ENCODE measurements around the gene HEPH. TPM values are rescaled to one million over a fixed set of nuclear protein-coding genes. Genes with fewer than 3 reads are reported as not detected.
"Not testable (repeated sequence)": the region's sequence is repeated elsewhere in the genome, so short reads cannot be mapped to it uniquely, and the experiment has no call there.

HEPH gene, protein sequence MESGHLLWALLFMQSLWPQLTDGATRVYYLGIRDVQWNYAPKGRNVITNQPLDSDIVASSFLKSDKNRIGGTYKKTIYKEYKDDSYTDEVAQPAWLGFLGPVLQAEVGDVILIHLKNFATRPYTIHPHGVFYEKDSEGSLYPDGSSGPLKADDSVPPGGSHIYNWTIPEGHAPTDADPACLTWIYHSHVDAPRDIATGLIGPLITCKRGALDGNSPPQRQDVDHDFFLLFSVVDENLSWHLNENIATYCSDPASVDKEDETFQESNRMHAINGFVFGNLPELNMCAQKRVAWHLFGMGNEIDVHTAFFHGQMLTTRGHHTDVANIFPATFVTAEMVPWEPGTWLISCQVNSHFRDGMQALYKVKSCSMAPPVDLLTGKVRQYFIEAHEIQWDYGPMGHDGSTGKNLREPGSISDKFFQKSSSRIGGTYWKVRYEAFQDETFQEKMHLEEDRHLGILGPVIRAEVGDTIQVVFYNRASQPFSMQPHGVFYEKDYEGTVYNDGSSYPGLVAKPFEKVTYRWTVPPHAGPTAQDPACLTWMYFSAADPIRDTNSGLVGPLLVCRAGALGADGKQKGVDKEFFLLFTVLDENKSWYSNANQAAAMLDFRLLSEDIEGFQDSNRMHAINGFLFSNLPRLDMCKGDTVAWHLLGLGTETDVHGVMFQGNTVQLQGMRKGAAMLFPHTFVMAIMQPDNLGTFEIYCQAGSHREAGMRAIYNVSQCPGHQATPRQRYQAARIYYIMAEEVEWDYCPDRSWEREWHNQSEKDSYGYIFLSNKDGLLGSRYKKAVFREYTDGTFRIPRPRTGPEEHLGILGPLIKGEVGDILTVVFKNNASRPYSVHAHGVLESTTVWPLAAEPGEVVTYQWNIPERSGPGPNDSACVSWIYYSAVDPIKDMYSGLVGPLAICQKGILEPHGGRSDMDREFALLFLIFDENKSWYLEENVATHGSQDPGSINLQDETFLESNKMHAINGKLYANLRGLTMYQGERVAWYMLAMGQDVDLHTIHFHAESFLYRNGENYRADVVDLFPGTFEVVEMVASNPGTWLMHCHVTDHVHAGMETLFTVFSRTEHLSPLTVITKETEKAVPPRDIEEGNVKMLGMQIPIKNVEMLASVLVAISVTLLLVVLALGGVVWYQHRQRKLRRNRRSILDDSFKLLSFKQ
- total RNA-seq = not detected
- not detected for polyA plus RNA-seq

GRCh38 chrX:66163849-66164411 is at the start of gene HEPH:
TSS of gene HEPH (plus strand) at chrX:66164247. CDS start at chrX:66170571, 6,324 bp downstream.
- DNase-seq = no peak
- Mint-ChIP-seq H3K27ac (no peak within 1 kb of the TSS), H3K27me3 (no peaks in the 10 kb centered on the region), H3K36me3 (no peaks in the 10 kb centered on the region), H3K9me3 (no peaks in the 10 kb centered on the region), H3K4me1 (no peaks in the 10 kb centered on the region), H3K4me3 (no peak within 1 kb of the TSS)
- intact Hi-C loops (cut with micrococcal nuclease) = no loop called here
- H3K9me3 ChIP-seq (ENCODE audit: control insufficient read depth in 1 of 2, low read length in 2 of 2) = no peaks in the 10 kb centered on the region
- CTCF ChIA-PET (ENCODE audit: partially characterized antibody) = no interaction called here
- H3K4me3 ChIP-seq (ENCODE audit: low read length in 2 of 2) = no peak within 1 kb of the TSS
- no peaks in the 10 kb centered on the region for H3K4me1 ChIP-seq (ENCODE audit: insufficient read depth, low read length)
- H3K36me3 ChIP-seq (ENCODE audit: insufficient read depth, low read length) = no peaks in the 10 kb centered on the region
- no peak within 1 kb of the TSS for H3K27ac ChIP-seq (ENCODE audit: low read depth, low read length)
- POLR2A ChIA-PET (ENCODE audit: partially characterized antibody) = no interaction called here
- no peaks in the 10 kb centered on the region for H3K27me3 ChIP-seq (ENCODE audit: insufficient read depth, low read length)

GRCh38 chrX:66118722-66119121 is 45.3 kb upstream of the HEPH start:
- H3K36me3 ChIP-seq (ENCODE audit: insufficient read depth, low read length); CTCF ChIA-PET (ENCODE audit: partially characterized antibody); H3K4me1 Mint-ChIP-seq; H3K36me3 Mint-ChIP-seq; H3K27me3 ChIP-seq (ENCODE audit: insufficient read depth, low read length); H3K4me3 Mint-ChIP-seq; H3K4me1 ChIP-seq (ENCODE audit: insufficient read depth, low read length); intact Hi-C loops (cut with micrococcal nuclease); H3K4me3 ChIP-seq (ENCODE audit: low read length in 2 of 2); H3K27ac ChIP-seq (ENCODE audit: low read depth, low read length); H3K9me3 Mint-ChIP-seq; H3K27me3 Mint-ChIP-seq; H3K9me3 ChIP-seq (ENCODE audit: control insufficient read depth in 1 of 2, low read length in 2 of 2); DNase-seq; POLR2A ChIA-PET (ENCODE audit: partially characterized antibody); H3K27ac Mint-ChIP-seq: not testable (repeated sequence)

DNA sequence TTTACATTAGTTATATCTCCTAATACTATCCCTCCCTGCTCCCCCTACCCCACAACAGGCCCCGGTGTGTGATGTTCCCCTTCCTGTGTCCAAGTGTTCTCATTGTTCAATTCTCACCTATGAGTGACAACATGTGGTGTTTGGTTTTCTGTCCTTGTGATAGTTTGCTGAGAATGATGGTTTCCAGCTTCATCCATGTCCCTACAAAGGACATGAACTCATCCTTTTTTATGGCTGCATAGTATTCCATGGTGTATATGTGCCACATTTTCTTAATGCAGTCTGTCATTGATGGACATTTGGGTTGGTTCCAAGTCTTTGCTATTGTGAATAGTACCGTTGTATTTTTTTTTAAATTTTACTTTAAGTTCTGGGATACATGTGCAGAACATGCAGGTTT is 42.7 kb upstream of the HEPH start:
- H3K4me1 ChIP-seq (ENCODE audit: insufficient read depth, low read length); H3K36me3 ChIP-seq (ENCODE audit: insufficient read depth, low read length); H3K27me3 ChIP-seq (ENCODE audit: insufficient read depth, low read length); DNase-seq; CTCF ChIA-PET (ENCODE audit: partially characterized antibody); H3K36me3 Mint-ChIP-seq; intact Hi-C loops (cut with micrococcal nuclease); POLR2A ChIA-PET (ENCODE audit: partially characterized antibody); H3K27me3 Mint-ChIP-seq; H3K27ac ChIP-seq (ENCODE audit: low read depth, low read length); H3K4me1 Mint-ChIP-seq; H3K27ac Mint-ChIP-seq; H3K4me3 Mint-ChIP-seq; H3K4me3 ChIP-seq (ENCODE audit: low read length in 2 of 2); H3K9me3 ChIP-seq (ENCODE audit: control insufficient read depth in 1 of 2, low read length in 2 of 2): not testable (repeated sequence)
- peaks cover 2 to 15% (median 9%) of the 10 kb centered on the region in 8 donors for H3K9me3 Mint-ChIP-seq

DNA sequence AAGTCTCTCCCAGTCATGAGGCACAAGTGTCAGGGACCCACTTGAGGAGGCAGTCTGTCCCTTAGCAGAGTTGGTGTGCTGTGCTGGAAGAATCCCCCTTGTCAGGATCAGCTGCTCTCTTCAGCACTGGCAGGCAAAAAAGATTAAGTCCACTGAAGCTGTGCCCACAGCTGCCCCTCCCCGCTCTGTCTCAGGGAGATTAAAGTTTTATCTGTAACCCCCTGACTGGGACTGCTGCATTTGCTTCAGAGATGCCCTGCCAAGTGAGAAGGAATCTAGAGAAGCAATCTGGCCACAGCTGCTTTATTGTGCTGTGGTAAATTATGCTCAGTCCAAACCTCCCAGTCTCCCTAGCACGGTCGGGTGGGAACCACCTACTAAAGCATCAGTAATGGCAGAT is 37.4 kb upstream of the HEPH start:
- no peak for DNase-seq
- ChIA-PET CTCF (ENCODE audit: partially characterized antibody) (no interaction called here), POLR2A (ENCODE audit: partially characterized antibody) (no interaction called here)
- intact Hi-C loops (cut with micrococcal nuclease) = no loop called here
- Mint-ChIP-seq H3K27me3 (no peaks in the 10 kb centered on the region), H3K27ac (no peak overlapping the region), H3K4me3 (no peak overlapping the region), H3K4me1 (no peaks in the 10 kb centered on the region), H3K36me3 (no peaks in the 10 kb centered on the region), H3K9me3 (peaks cover 2 to 10% (median 5%) of the 10 kb centered on the region in 8 donors)
- Histone ChIP-seq H3K27ac (ENCODE audit: low read depth, low read length) (no peak overlapping the region), H3K4me1 (ENCODE audit: insufficient read depth, low read length) (no peaks in the 10 kb centered on the region), H3K9me3 (ENCODE audit: control insufficient read depth in 1 of 2, low read length in 2 of 2) (no peaks in the 10 kb centered on the region), H3K4me3 (ENCODE audit: low read length in 2 of 2) (no peak overlapping the region), H3K27me3 (ENCODE audit: insufficient read depth, low read length) (no peaks in the 10 kb centered on the region), H3K36me3 (ENCODE audit: insufficient read depth, low read length) (no peaks in the 10 kb centered on the region)

DNA sequence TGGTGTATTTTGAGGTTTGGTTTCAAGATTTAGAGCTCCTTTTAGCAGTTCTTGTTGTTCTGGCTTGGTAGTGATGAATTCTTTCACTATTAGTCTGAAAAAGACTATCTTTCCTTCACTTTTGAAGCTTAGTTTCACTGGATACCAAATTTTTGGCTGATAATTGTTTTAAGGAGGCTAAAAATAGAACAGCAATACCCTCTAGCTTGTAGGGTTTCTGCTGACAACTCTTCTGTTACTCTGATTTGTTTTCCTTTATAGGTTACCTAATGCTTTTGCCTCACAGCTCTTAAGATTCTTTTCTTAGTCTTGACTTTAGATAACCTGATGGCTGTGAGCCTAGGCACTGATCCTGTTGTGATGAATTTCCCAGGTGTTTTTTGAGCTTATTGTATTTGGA is 33.6 kb upstream of the HEPH start:
- H3K36me3 Mint-ChIP-seq = no peaks in the 10 kb centered on the region
- Histone ChIP-seq H3K9me3 (ENCODE audit: control insufficient read depth in 1 of 2, low read length in 2 of 2) (no peaks in the 10 kb centered on the region), H3K27me3 (ENCODE audit: insufficient read depth, low read length) (no peaks in the 10 kb centered on the region), H3K36me3 (ENCODE audit: insufficient read depth, low read length) (no peaks in the 10 kb centered on the region), H3K27ac (ENCODE audit: low read depth, low read length) (no peak overlapping the region), H3K4me3 (ENCODE audit: low read length in 2 of 2) (no peak overlapping the region), H3K4me1 (ENCODE audit: insufficient read depth, low read length) (no peaks in the 10 kb centered on the region)
- H3K9me3 Mint-ChIP-seq = peaks cover 0 to 2% (median 0%) of the 10 kb centered on the region in 8 donors
- no peaks in the 10 kb centered on the region for H3K27me3 Mint-ChIP-seq
- intact Hi-C loops (cut with micrococcal nuclease) = no loop called here
- ChIA-PET CTCF (ENCODE audit: partially characterized antibody) (no interaction called here), POLR2A (ENCODE audit: partially characterized antibody) (no interaction called here)
- no peaks in the 10 kb centered on the region for H3K4me1 Mint-ChIP-seq
- H3K4me3 Mint-ChIP-seq = no peak overlapping the region
- no peak for DNase-seq
- H3K27ac Mint-ChIP-seq = peak overlapping the region in 1 of 7 donors; percentile 63

DNA sequence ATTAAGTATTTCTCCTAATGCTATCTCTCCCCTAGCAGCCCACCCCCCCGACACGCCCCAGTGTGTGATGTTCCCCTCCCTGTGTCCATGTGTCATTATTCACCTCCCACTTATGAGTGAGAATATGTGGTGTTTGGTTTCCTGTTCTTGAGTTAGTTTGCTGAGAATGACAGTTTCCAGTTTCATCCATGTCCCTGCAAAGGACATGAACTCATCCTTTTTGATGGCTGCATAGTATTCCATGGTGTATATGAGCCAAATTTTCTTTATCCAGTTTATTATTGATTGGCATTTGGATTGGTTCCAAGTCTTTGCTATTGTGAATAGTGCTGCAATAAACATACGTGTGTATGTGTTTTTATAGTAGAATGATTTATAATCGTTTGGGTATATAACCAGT is 28.8 kb upstream of the HEPH start:
- intact Hi-C loops (cut with micrococcal nuclease); H3K4me3 ChIP-seq (ENCODE audit: low read length in 2 of 2); H3K27ac Mint-ChIP-seq; H3K27me3 Mint-ChIP-seq; H3K36me3 ChIP-seq (ENCODE audit: insufficient read depth, low read length); POLR2A ChIA-PET (ENCODE audit: partially characterized antibody); CTCF ChIA-PET (ENCODE audit: partially characterized antibody); H3K27ac ChIP-seq (ENCODE audit: low read depth, low read length); H3K9me3 Mint-ChIP-seq; H3K36me3 Mint-ChIP-seq; H3K9me3 ChIP-seq (ENCODE audit: control insufficient read depth in 1 of 2, low read length in 2 of 2); H3K4me3 Mint-ChIP-seq; H3K4me1 ChIP-seq (ENCODE audit: insufficient read depth, low read length); H3K27me3 ChIP-seq (ENCODE audit: insufficient read depth, low read length); DNase-seq; H3K4me1 Mint-ChIP-seq: not testable (repeated sequence)

DNA sequence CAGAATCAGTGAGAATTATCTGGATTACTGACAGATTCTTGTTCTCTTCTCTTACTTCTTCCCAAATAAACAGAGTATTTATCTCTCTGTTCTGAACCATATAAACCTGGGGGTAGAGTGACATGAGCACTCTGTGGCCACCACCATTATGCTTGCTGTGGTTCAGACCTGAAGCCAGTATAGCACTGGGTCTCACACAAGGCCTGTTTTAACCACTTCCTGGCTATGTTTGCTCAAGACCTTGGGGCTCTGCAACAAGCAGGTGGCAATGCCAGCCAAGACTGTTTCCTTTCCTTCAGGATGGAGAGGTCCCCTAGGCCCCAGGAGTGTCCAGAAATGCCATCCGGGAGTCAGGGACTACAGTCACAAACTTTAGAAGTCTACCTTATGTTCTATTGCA is 21.7 kb upstream of the HEPH start:
- ChIA-PET POLR2A (ENCODE audit: partially characterized antibody) (no interaction called here), CTCF (ENCODE audit: partially characterized antibody) (no interaction called here)
- H3K4me3 Mint-ChIP-seq = no peak overlapping the region
- intact Hi-C loops (cut with micrococcal nuclease) = no loop called here
- DNase-seq = peak in 1 of 5 donors; percentile 31
- H3K27me3 Mint-ChIP-seq = no peaks in the 10 kb centered on the region
- Histone ChIP-seq H3K36me3 (ENCODE audit: insufficient read depth, low read length) (no peaks in the 10 kb centered on the region), H3K27me3 (ENCODE audit: insufficient read depth, low read length) (no peaks in the 10 kb centered on the region), H3K4me1 (ENCODE audit: insufficient read depth, low read length) (no peaks in the 10 kb centered on the region), H3K27ac (ENCODE audit: low read depth, low read length) (no peak overlapping the region), H3K4me3 (ENCODE audit: low read length in 2 of 2) (no peak overlapping the region), H3K9me3 (ENCODE audit: control insufficient read depth in 1 of 2, low read length in 2 of 2) (no peaks in the 10 kb centered on the region)
- peaks cover 0 to 3% (median 0%) of the 10 kb centered on the region in 8 donors for H3K9me3 Mint-ChIP-seq
- no peaks in the 10 kb centered on the region for H3K36me3 Mint-ChIP-seq
- no peak overlapping the region for H3K27ac Mint-ChIP-seq
- no peaks in the 10 kb centered on the region for H3K4me1 Mint-ChIP-seq
